Thyroid gland (tissue), 4 donors: ENCODE data around the gene SUCLG2. TPM values are rescaled to one million over a fixed set of nuclear protein-coding genes. Genes with fewer than 3 reads are reported as not detected.

Experiments used
- DNase-seq, 2 donors: peaks; one replicate each; pipeline ENCODE4 v3.0.0-alpha.2; 2019
- H3K27ac ChIP-seq, 3 donors: fragments of 200-600 bp; sonication (generic); 1 replicate in 2 of 3; 2 replicates in 1 of 3; pipeline ENCODE4 v1.5.1; 2016 to 2019; ENCODE audit warnings: mild to moderate bottlenecking in 1 of 3, moderate library complexity in 1 of 3
- H3K27me3 ChIP-seq: fragments of 200-600 bp; sonication (generic); one replicate; pipeline ENCODE4 v1.5.1; 2019
- H3K36me3 ChIP-seq, 2 donors: fragments of 200-600 bp; sonication (generic); one replicate each; pipeline ENCODE4 v1.5.1; 2016 to 2019
- H3K4me1 ChIP-seq, 2 donors: fragments of 200-600 bp; sonication (generic); one replicate each; pipeline ENCODE4 v1.5.1; 2017 to 2019
- H3K4me3 ChIP-seq, 3 donors: fragments of 200-600 bp; sonication (generic); replicated peaks in 1 of 3; 1 replicate in 2 of 3; 2 replicates in 1 of 3; pipeline ENCODE4 v1.5.1; 2016; ENCODE audit warnings: mild to moderate bottlenecking in 1 of 3
- H3K9me3 ChIP-seq: fragments of 200-600 bp; sonication (generic); one replicate; pipeline ENCODE4 v1.5.1; 2017
- CTCF ChIP-seq, 6 experiments: fragments of 200-600 bp in 3 of 6; fragments of 450-650 bp in 3 of 6; sonication (generic) in 3 of 6; IDR thresholded peaks; one replicate each; pipeline ENCODE4 v1.5.1; 2016 to 2019; ENCODE audit warnings: antibody characterized with exemption in 6 of 6, mild to moderate bottlenecking in 2 of 6, inconsistent platforms in 1 of 6, moderate library complexity in 1 of 6
- POLR2A ChIP-seq, 2 donors: fragments of 450-650 bp; IDR thresholded peaks; one replicate each; pipeline ENCODE4 v1.6.1; 2017; ENCODE audit warnings: antibody characterized with exemption in 2 of 2, mild to moderate bottlenecking in 2 of 2, moderate library complexity in 1 of 2
- WGBS, 2 donors: methylation state at CpG; one replicate each; pipeline ENCODE4 v1.1.5; 2017; 5-methylcytosine and 5-hydroxymethylcytosine counted together
- intact Hi-C: fragments of 100-400 bp; cut with DNase I; formaldehyde crosslinking; loops from one replicate; pipeline ENCODE4 v1.15.1; 2023
- total RNA-seq, 4 donors: library from RNA; depleted of rRNA; stranded (reverse); fragments of >200 nt; gene quantifications; one replicate each; pipeline ENCODE4 v1.2.3, GENCODE V29; 2016

SUCLG2 gene
- total RNA-seq, 4 donors from 2014 or later = 64.4 to 70.9 (median 70.7) TPM

GRCh38 chr3:67325231-67325630, 329.2 kb downstream of the SUCLG2 start:
- Histone ChIP-seq H3K4me1 (no peaks in the 10 kb centered on the region), H3K36me3 (no peaks in the 10 kb centered on the region), H3K9me3 (no peaks in the 10 kb centered on the region), H3K27ac (no peak overlapping the region), H3K27me3 (no peaks in the 10 kb centered on the region), H3K4me3 (no peak overlapping the region)
- intact Hi-C loops = no loop called here
- TF ChIP-seq CTCF (IDR thresholded peaks at IDR 0.05) (no peak), POLR2A (IDR thresholded peaks at IDR 0.05) (no peak)
- 83 to 86% methylated on average over 6 of the region's 6 CpGs for WGBS, 2 donors
- no peak for DNase-seq
